Measurements from ENCODE around the gene SLK.

The SLK gene

DNA sequence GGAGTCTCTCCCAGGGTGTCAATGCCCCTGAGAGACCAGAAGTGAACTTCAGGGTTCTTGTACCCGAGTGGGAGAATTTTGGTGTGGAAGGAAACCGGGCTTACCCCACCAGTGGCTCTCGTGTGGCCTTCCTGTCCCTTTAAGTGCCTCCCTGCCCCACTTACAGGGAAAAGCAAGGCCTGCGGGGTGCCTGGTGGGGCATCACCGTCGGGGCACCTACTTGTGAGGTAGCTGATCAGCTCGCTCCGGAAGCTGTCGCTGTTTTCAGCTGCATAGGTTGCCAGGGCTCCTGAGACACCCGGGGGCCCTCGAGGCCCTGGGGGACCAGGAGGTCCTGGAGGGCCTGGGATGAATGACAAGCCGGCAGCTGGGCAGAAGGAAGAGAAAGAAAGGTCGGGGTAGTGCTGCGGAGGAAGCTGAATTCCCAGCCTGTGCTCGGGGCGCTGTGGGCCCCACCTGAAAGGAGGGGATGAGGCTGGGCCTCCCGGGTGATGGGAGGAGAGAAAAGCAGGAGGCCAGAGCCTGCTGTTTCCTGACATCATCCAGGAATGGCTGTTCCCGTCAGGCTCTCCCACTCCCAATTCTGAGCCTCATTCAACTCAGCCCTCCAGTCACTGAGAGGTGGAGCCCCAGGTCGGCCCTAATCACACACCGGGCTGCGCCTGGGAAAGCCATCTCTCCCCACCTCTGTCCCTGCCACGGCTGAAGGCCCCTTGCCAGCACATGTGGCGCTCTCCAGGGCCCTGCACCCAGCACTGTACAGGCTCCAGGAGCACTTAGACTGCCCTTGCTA lies 67.7 kb downstream of the SLK start:
- no peak for DNase-seq

DNA sequence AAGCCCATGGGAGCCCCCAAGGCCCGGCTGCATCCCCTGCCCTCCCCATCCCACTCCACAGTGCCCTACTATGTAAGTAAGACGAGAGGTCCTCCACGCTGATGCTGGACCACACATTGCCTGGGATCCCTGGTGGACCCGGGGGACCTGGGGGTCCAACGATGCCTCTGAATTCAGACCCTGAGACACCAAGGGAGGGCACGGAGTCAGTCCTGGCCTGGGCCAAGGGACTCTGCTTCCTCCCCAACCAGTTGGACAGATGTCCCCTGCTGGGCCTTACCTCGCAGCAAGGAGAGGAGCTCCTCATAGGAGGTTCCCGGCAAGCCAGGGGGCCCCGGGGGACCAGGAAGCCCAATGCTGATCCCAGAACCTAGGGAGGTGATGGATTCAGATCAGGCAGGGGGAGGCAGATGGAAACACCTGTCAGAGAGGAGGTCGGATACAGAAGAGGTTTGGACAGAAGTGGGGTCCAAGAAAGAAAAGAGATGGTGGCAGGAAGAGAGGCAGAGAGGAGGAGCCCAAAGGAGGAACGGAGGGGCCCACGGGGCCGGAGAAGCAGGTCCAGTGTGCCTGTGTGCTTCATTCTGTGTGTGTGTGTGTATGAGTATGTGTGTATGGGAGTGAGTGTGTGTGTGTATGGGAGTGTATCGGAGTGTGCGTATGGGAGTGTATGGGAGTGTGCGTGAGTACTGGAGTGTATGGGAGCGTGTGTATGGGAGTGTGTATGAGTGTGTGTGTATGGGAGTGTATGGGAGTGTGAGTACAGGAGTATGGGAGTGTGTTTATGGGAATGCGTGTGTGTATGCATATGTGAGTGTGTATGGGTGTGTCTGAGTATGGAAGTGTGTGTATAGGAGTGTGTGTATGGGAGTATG lies 68.5 kb downstream of the SLK start:
- DNase-seq, result no peak

DNA sequence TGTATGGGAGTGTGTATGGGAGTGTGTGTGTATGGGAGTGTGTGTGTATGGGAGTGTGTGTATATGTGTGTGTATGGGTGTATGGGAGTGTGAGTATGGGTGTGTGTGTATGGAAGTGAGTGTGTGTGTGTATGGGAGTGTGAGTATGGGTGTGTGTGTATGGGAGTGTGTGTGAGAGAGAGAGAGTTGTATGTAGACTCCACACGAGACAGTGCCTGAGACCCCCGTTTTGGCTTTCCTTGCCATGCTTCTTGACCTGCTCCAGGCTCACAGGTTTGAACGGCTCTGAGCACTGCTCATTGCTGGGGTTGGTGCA lies 69.1 kb downstream of the SLK start:
- no peak for DNase-seq

GRCh38 chr10:104036518-104037260 lies 69.7 kb downstream of the SLK start:
- no peak for DNase-seq

- no peak for DNase-seq
Observed at GRCh38 chr10:104037261-104037951, 70.5 kb downstream of the SLK start.

DNA sequence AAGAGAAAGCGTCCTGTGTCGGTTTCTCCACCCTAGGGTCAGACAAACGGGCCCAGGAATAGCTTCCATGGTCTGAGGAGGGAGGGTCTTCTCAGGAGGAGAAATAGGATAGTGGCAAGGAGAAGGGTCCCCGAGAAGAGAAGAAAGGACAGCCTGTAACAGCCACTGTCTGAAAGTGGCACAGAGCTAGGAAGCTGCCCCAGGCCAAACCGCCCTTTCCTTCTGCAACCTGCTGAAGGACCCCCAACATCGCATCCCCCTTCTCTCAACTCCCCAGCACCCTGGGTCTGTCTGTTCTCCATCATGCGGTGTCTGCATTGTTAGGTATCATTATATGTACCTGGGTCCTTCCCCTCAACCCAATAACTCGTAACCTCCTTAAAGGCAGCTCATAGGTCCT lies 71.6 kb downstream of the SLK start:
- no peak for DNase-seq

- no peak for DNase-seq
Observed at GRCh38 chr10:104038958-104039752, 72.2 kb downstream of the SLK start.

DNA sequence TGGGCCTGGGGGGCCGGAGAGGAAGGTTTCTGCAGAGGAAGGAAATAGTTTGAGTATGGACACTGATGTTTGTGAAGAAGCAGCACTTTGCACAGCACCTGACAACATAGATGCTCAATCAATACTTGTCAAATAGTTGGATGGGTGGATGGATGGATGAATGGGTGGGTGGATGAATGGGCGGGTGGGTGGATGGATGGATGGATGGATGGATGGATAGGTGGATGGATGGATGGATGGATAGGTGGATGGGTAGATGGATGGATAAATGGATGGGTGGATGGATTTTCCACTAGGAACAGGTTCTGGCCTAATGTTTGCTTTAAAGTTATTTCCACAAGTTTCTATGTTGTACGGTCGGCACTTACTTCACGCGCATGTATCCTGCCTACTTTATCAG lies 73.4 kb downstream of the SLK start:
- no peak for DNase-seq

DNA sequence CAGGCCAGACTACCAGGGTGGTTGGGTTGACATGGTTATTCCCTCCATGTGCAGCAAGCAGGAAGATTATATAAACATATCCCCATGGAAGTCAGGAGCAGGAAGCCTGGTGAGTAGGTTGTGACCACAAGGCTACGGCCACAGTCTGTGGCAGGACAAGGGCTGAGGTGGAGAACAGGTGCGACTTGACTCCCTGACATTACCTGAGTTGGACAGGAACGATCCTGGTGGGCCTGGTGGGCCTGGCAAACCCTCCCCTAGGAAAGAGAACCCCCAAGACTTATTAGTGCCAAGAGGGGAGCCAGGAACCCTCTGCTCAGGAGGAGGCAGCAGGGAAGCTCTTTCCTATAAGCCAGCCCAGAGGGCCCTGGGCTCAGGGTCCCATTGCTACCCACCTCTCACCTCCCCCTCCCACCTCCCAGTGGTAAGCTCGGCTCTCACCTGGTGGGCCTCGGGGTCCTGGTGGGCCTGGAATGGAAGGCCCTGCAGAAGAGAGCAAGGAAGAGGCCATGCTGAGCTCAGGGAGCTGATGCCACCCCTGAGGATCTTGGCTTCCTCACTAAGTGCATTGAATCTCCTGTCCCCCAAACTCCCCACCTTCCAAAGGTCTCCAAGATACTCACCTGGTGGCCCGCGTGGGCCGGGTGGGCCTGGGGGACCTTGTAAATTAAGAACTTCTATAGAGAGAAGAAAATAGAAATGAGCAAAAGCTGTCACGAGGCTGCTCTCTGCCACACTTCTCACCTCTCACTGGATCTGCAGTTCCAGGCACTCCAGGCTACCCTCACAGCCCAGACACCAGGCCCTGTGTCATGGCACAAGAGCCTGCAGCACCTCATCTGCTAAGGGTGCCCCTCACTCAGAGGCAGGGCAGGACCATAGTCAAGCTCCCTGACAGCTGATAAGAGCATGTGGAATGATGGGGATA lies 74.2 kb downstream of the SLK start:
- DNase-seq, result no peak

DNA sequence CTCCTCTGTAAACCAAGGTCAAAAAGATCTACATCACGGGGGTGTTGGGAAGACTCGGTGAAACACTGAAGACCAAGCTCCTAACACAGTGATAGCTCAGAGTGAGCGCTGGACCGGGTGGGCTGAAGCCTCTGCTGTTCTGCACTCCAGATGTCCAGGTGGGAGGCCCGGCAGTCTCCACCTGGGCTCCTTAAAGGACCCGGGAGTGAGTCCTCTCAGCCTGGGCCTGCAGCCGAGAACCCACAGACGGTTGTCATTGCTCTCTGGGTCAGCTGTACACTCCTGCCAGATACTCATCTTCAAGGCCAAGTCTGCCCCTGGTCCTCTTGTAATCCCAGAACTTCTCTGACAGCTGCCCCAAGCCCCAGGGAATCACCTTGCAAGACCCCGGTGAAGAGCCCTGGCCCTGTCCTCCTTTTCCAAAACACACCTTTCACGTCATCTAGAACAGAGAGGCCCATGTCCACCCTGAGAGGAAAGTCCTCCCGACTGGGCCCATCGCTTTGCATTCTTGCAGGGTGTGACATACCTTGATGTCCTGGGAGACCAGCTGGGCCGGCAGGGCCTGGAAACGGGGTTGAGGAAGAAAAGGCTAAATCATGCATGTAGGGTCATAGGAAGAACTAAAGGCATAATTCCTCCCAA lies 75.1 kb downstream of the SLK start:
- DNase-seq, result no peak

- DNase-seq, result no peak
Observed at GRCh38 chr10:104043185-104043830, 76.4 kb downstream of the SLK start.

DNA sequence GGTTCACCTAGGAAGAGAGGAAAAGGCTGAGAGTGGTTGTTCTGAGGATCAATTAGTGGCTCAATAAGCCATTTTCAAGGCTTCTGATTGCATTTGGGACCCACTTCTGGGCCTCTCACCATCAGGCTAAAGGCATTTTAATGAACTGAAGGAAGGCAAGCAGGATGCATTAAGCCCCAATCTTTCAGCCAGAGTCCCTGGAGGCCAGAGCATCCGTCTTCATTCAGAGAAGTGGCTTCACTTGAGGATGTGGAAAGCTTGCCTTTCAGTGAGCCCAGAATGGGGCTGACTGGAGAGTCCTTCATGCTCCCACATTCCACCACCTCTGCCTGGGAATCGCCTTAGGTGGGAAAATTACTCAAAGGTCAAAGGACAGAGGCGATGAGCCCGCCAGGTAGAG lies 76.9 kb downstream of the SLK start:
- DNase-seq, result no peak

DNA sequence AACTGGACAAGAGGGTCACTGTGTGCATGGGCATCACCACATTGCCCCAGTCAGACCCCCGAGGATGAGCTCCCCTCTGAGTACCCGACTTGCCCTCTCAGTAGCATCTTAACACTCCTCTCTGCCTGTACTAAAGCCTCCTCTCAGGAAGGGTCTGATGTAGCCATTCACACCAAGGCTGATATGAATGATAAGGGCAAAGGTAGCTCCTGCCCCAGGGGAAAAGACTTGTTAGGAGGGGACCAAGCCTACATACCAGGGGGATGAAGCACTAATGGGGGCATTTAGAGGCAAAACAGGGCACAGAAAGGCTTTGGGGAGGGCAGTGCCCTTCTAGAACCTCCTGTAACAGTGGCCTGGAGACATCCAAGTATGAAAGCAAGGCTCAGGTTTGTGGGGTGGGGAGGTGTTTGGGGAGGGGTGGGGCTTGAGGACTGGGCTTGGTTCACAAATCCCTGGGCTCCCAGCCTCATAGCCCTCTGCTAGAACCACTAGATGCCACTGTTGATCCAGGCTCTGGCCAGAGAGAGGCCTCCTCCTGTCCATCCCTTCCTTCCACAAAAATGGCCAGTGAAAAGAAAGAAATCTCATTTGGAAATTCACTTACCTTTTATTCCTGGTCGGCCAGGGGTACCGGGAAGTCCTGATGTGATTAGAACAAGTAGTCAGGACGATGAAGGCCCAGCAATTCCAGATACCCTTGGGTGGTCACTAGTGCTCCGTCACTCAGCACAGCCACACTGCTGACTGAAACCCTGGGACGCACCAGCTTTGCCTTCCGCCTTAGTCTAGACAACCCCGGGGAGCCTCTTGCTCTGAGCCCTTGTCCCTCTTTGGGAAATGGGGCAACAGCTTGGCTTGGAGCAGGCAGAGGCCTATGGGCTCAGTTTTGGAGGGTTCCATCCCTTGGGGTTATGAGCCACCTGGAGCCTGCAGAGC lies 78.5 kb downstream of the SLK start:
- no peak for DNase-seq

DNA sequence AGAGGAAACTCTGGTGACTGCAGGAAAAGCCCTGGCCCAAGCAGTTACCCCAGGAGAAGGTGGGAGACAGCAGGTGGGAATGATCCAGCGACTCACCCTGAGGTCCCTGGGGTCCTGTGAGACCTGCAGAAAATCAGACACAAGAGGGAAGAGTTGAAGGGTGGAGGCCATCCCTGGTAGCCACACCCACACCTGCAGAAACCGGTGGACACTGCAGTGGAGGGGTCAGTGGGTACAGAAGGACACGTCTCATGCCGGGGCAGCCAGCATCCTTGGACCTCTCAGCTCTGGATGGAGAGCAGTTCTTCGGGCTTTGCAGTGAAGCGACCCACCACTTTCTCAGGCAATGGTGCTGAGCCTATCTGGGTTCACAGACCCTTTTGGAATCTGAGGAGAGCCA lies 79.7 kb downstream of the SLK start:
- no peak for DNase-seq

GRCh38 chr10:104049504-104050250 lies 82.7 kb downstream of the SLK start:
- DNase-seq, result no peak

DNA sequence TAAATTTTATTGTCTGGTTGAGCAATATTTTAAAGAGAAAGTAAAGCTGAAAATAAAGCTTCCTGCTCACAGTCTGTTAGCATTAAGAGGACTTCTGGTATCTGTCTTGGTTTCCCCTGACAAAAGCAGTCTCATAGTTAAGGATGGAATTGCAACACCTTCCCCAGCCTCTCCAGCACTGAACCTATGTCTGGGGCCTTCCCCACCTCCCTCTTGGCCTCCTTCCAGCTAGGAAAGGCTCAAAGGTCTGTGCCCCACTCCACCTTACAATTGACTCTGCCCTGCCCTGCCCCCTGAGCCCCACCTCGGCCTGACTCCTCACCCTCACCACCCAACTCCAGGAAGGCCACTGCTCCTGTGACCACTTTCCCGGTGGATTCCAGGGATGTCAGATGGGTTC lies 85.5 kb downstream of the SLK start:
- DNase-seq, result no peak

DNA sequence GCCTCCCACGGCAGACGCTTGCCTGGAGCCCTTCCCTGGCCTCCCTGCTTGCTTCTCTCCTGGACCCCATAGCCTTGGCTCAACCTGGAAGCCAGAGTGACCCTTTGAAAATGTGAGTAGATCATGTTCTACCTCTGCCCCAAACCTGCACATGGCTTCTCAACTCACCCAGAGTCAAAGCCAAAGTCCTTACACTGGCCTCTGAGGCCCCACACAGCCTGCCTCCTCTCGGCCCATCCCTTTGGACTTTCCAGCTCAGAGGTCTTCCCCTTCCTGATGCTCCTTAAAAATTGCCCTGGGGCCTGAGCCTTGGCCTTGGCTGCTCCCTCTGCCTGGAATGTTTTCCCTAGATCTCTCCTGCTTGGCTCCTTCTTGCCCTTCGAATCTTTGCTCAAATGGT lies 86.3 kb downstream of the SLK start:
- DNase-seq, result no peak

DNA sequence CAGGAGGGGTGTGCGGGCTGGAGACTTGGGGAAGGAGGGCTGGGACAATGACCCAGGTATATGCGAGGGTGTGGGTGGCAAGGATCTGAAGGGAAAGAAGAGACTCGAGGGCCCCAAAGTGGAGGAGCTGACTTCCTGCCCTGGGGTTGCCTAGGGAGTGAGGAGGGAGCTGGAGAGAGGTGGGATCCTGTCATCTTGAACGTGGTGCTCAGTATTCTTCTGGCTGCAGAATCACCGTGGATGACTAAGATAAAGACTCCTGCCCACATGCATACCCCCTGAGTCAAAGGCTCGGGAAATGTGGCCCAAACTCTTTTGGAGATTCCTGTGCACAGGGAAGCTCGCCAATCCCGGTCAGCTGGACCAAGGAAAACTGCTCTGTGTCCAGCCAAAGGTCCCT lies 87.5 kb downstream of the SLK start:
- DNase-seq, result no peak

Measured in stimulated activated naive CD4-positive, alpha-beta T cell treated with Interleukin-2 at 50 U/mL for 16 hours (primary cell).